Measurements from ENCODE around the gene CERS6.
"Not testable (repeated sequence)": the region's sequence is repeated elsewhere in the genome, so short reads cannot be mapped to it uniquely, and the experiment has no call there.

CERS6 gene

DNA sequence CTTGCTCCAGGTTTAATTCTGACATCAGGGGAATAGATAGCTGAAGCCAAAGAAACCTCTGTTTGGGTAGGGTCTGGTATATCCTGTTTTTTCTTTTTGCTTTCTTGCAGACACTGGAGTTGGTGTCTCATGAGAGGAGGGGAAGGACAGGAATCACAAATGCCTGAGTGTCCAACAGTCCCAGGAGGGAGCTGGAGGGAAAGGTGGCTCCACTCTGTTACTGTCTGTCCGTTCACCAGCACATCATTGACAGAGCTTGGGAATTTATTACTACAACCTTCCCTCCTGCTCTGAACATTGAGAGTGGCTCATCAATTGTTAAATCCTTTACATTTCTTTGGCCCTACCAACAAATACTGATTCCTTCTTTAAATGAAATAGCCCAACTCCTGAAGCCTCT is 194.1 kb downstream of the CERS6 start:
- no peak for DNase-seq

DNA sequence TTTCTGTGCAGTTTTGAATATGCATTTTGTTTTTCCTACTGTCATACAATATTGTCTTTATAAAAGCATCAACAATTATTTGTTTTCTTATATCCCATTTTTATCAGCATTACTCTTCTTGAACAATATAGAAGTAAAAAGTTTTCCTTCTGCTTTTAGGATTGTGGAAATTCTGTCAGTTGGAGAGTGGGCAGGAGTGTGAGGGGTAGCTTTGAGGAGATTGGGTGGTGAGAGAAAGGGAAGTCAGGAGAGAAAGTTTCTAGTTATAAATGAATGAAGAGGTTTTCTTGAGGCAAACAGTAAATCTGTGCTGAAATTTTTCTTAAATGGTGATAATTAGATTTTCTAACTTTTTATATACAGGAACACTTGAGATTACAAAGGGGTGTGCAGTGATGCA is 194.7 kb downstream of the CERS6 start:
- no peak for DNase-seq

DNA sequence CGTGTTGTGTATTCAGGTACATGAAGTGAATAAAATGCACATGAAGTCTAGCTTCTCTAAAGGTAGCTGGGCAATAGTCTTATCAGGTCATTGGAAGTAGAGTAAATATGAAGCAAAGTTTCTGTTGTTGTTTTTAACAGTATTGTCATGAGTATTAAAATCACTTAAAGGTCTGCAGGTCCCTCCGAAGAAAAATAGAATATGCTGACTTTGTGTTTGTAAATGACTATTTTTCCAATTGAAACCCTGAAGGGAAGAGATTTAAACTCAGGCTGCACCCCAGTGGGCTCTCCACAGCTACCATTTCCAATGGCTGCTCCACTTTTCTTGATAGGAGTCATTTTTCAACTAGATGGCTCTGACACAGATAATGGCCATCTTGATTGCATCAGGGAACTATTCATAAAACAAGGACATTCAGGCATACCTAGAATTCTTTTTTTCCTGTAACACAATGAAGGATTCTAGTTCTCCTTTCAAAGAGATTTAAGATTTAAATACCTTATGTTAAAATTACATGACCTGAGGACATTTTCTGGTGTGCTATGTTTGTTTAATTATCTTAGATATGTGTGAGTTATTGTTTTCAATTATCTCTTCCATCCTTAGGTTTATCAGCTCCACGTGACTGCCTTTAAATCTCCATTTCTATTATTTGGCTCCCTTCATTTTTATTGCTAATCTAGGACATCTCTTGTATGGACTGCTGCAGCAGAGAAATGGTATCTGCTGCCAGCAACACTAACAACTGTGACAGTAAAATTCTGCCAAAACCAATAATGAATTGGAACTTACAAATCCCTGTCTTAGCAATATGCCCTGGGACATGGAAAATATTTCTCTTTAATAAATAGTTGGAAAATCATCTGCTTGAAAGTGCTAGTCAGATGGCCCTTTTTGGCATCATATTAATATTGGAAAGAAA is 197.2 kb downstream of the CERS6 start:
- no peak for DNase-seq

DNA sequence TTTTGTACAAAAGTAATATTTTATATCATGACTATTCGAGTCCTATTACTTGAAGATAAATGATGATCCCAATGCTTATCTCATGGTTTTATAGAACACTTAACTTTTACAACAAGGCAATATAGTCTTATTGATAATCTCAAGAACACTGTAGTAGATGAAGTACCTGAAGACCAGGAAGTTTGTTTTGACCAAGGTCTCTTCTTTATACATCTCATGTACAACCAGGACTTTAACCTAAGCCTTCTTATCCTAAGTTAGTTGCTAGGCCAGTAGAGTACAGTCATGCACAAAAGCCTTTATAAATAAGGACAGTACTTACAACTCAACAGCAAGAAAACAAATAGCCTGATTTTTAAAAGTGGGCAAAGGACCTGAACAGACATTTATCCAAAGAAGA is 198.6 kb downstream of the CERS6 start:
- DNase-seq, result no peak

DNA sequence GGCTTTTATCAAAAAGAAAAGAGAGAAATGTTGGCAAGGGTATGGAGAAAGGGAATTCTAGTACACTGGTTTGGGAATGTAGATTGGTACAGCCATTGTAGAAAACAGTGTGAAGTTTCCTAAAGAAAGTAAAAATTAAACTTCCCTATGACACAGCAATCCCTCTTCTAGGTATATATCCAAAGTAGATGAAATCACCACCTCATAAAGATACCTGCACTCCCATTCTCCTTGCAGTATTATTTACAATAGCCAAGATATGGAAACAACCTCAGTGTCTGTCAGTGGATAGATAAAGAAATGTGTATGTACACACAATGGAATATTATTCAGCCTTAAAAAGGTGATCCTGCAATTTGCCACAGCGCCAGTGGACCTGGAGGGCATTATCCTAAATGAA is 199.1 kb downstream of the CERS6 start:
- no peak for DNase-seq

DNA sequence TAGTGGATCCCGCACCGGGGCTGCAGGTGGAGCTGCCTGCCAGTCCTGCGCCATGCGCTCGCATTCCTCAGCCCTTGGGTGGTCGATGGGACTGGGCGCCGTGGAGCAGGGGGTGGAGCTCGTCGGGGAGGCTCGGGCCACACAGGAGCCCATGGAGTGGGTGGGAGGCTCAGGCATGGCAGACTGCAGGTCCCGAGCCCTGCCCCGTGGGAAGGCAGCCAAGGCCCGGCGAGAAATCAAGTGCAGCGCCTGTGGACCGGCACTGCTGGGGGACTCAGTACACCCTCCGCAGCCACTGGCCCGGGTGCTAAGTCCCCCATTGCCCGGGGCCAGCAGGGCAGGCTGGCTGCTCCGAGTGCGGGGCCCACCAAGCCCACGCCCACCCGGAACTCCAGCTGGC is 201.3 kb downstream of the CERS6 start:
- DNase-seq, result not testable (repeated sequence)

DNA sequence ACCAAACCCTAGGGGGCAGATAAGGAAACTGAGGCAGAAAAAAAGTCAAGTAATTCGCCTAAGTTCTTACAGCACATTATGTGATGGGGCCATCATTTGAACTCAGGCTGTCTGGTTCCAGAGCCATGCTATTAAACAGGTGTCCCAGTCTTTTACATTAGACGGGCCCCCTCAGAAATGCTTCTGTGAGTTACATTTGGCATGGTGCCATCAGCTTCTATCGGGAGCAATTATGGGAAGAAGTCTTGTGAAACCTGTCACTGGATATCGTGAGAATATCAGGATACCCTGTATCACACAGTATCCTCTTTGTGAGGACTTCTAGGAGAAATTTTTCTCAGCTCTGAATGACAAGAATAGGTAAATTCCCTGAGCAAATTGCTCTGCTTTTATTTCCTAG is 202.6 kb downstream of the CERS6 start:
- no peak for DNase-seq

DNA sequence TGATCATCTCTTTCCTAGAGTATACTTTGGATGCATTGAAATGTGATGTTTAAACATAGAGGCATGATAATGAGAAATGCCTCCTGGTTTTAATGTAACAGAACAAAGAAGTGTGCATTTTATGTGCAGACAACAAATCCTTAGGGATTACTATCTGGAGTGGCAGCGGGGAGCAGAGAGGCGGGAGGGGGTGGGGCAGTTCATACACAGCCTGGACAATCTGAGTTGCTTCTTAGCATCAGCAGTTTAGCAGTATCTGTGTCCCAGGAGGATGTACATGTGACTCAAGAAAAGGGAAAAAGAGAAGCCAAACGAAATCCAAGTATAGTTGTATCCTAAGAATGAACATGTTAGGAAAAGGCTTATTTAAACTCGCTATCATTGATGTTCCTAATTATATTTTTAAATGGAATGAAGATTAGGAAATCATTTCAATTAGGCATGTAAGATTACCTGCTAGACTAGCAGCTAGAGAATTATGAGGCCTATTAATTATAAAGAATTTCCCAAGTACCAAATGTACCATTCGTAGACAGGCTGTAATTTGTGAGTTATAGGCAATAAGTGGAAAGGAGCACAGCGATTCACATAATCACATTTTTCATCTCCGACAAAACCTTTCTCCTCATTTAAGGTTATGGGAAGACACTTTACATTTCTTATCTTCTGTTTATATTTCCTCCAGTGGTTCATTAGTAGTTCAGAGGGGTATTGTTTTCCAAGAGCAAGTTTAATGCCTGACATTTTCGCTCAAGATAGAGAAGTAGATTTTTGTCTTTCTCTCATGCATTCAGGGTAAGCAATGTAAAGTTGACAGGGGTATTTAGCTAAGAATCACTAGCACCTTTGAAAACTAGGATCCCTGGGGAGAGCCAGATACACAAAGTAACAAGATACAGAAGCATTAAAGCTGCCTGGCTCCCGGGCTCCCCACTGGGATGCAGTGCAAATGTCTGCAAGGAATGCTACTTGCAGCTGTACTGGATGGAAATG is 205.1 kb downstream of the CERS6 start:
- peak; percentile 32 to 71 for DNase-seq

DNA sequence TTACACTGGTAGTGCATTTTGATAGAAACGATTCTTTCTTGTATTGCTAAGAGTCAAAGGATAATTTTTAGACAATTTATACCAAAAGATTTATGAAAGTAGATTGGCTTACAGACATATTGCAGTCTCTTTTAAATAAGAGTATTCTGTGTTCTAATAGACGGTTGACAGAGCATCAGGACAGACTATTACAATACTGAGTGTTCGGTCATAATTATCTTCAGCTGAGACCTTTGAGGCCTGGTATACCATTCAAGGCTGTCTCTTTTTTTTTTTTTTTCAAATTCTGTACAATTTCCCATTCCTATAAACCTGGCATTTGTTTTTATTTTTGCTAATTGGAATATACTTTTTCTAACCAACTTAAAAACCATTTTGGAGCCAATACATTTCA is 205.8 kb downstream of the CERS6 start:
- no peak for DNase-seq

DNA sequence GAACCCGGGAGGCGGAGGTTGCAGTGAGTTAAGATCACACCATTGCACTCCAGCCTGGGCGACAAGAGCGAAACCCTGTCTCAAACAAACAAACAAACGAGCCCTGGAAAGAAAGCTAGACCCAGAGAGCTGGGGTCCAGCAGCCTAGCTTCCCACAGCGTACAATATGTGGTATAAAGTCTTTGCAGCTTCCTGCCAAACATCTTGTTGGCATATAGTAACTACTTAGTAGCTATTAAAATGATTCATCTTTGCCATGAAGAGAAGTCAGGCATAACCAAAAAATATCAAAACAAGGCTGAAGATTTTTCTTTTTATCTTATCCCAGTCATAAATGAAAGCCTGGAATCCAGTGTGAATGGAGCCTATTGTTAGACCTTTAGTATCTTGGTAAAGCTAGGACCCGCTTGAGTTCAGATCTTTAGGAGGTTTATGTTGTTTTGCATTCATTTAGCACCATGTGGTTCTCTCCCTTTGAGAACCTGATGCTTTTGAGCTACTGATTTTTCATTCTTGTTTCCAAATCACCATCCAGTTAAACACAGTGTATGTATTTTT is 206.7 kb downstream of the CERS6 start:
- DNase-seq, result no peak

DNA sequence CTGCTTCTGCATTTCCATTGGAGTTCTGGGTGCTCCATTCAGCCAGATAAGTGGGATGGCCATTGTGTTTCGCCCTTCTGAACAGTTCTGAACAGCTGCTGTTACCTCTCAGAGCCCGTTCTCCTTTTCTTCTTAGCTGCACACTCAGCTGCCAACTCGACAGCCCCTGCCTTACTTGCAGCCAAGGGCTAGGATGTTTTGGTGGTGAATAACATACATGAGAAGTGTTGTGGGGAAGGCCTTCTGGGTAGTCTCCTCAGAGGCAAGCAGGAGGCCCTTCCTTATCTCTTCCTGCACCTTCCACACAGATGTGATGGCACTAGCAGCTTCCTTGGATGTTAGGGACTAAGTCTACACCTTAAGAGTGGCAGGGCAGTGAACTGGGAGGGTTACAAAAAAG is 207.9 kb downstream of the CERS6 start:
- no peak for DNase-seq

DNA sequence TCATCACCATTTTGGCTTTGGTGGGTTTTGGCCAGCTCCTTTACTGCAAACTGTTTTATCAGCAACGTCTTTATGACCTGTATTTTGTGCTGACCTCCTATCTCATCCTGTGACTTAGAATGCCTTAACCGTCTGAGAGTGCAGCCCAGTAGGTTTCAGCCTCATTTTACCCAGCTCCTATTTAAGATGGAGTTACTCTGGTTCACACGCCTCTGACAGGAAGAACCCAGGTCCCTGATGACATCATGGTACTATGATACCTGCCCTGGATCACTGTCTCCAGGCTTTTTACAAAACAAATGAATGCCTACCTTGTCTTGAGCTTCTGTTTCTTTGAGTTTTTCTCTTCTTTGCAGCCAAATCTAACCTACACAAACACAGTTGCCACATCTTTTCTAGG is 208.6 kb downstream of the CERS6 start:
- not testable (repeated sequence) for DNase-seq

DNA sequence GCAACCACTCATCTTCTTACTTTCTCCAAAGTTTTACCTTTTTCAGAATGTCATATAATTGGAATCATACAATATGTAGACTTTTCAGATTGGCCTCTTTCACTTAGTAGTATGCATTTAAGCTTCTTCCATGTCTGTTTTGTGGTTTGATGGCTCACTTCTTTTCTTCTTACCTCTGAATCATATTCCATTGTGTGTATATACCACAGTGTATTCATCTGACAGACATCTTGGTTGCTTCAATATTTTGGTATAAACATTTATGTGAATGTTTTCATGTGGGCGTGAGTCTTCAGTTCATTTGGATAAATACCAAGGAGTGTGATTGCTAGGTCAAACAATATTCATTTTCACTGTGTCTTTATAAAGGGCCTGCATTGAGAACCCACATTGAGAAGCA is 210.3 kb downstream of the CERS6 start:
- no peak for DNase-seq

DNA sequence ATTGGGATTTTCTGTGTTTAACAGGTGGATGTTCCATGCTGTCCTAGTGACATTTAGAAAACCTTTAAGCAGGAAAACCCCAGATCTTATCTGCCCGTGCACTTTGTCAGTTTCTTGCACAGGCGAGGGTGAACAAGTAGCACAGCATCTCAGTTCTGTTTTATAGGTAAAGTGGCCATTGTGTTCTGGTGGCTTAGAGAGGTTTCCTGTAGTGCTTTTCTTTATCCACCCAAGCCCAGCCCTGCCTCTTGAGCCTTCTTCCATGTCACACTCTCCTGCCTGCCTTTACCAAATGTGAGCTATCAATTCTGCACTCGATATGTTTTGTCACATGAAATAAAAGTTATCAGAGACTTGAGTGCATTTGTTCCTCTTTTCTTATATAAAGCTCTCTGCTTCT is 211.1 kb downstream of the CERS6 start:
- DNase-seq, result no peak

DNA sequence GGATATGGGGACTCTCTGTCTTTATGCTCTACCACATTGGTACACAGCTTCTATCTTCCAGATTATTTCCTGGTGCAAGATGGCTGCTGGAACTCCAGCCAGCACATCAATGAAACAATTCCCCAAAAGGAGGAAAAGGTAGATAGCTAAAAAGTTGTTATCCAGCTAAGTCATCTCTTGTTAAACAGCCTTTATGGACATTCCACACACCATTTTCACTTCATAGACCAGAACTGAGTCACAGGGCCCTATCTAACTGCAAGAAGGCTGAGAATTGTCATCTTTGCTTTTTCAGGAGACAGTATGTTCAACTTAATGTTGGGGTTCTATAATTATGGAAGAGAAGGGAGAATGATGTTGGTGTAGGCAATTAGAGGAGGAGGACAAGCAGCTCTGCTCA is 213.1 kb downstream of the CERS6 start:
- no peak for DNase-seq

DNA sequence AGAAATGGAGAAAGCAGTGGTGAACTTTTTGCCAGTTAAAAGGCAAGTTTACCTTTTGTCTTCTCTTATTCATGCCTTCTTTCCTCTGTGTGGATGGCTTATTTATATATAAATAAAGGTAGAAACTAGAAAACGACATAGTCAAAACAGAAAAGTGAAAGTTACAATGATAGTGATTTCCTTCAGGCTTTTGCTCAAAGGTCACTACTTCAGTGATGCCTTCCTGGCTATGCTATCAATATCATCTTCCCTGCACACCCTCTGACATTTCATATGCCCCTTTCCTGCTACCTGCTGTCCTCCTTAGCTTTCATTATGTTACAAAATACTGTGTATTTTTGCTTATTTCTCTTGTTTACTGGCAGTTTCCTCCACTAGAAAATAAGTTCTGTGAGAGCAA is 214.4 kb downstream of the CERS6 start:
- no peak for DNase-seq

DNA sequence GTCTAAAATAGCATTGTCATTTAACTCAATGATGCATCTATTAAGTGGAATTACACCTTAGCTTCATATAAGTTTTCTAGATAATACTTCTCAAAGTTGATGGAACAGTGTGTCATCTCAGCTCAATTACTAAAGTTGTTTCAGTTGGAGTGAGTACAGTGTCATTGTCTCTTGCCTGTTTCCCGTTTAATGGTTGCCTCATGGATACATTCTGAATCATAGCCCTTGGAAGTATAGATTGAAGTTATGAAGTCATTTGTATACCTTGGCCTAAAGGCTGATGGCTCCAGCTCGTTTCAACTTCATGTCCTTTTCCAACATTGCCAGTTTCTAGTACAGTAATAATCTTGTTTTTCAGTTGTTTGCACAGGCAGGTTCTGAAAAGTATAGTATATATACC is 215.9 kb downstream of the CERS6 start:
- no peak for DNase-seq

DNA sequence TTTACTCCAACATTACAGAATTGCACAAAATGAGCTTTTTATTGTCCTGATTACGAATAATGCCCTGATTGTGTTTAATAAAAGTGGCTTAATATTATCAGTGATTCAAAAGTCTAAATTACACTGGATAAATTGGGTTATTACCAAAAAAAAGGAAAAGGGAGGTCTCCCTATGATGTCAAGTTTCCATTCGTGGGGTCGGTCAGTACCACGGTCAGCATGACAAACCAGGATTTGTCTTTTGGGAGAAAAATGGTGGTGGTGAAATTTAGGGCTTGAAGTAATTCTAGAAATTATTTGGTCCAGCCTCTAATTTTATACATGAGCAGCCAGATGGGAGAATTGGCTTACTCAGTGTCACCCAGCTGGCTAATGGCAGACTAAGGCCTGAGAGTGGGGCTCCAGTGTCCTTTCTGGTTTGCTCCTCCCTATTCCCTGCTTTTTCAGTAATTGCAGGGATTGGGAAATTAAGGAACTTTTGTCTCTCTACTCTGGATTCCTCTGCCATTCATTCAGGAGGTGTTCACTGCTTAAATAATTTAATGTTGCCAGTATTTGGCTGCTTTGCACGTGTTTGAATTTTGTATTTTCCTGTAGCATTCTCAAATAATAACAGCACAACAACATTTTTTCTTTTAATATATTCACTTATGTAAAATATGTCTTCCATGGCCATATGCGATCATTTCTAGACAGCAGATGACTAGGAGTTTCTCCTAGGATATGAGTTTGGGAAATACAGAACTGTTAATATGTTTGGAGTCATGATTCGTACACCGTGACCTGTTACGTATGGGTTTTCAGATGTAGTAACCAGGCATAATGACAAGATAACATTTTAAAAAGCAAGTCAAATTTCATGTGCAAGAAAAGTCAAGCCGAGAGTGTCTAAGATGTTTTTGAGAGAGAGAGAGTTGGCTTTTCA is 217.5 kb downstream of the CERS6 start:
- no peak for DNase-seq

DNA sequence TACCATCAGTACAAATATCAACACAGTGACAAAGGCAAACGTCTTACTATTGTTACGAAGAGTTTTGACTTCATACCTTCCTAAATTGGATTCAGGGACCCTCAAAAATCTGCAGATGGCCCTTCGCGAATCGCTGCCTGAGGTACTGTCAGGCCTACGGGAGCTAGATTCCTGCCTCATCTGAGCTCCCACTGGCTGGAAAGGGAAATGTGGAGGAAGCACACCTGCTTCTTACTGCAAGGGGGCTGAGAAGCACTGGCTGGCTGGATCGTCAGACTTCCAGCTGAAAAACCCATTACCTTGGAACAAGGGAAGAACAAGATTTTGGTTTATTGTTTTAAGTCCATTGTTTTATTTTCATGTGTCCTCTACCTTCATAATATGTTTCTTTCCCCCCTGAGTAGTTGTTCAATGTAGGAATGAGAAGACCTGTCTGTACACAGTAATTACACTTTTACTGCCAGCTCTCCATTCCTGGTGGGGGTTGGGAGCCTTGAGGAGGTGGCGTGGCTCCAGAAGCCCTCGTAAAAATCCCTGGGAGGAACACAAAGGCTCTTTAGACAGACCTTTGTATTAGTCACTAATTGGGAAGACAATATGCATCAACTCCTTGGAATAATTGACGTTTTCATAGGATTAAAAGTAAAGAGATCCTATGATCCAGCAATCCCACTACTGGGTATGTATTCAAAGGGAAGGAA is 222.2 kb downstream of the CERS6 start:
- no peak for DNase-seq

DNA sequence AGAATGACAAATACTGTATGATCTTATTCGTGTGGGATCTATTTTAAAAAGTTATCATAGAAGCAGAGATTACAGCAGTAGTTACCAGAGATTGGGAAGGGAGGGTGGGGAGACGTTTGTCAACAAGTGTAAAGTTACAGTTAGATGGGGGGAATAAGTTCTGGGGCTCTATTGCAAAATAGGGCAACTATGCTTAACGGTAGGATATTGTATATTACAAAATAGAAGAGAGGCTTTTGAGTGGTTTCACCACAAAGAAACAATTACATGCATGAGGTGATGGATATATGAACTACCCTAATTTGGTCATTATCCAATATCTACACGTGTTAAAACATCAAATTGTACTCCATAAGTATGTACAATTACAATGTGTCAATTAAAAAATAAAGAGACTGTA is 223.0 kb downstream of the CERS6 start:
- DNase-seq, result no peak

DNA sequence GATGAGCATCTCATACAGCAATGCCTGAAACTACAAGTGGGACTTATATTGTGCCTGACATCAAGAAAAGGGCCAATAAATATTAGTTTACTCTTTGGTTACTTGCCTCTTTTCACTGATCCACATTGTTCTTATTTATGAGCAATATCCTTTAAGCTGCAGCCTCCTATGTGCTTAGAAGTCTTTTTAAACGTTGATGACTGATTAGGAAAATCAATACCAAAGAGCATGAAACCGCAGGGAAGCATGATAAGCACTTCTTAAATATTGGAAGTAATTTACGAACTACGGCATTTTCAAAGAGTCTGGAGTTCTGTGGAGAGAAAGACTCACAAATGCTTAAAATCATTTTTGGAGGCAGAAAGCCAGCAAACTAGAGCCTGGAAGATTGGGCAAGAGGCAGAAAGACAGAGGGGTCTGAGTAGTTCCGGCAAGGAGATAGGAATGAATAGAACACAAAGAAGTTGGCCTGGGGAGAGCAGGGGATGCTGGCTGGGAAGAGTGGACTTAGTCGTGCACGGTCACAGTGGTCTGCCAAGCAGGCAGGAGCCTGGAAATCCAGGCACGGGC is 223.8 kb downstream of the CERS6 start:
- DNase-seq, result no peak

Data from NCI-H2081 (cell line).